Stomach smooth muscle (tissue), 2 donors: ENCODE measurements around the gene CDH11.

ENCODE experiments used
- H3K27ac ChIP-seq: one replicate; pipeline ENCODE4 v1.7.0; 2013; ENCODE audit warnings: mild to moderate bottlenecking, low read length, inconsistent platforms
- H3K27me3 ChIP-seq, 2 donors: one replicate each; pipeline ENCODE4 v1.7.0; 2013; ENCODE audit warnings: low read length in 2 of 2; ENCODE audit not compliant: insufficient read depth in 2 of 2, control insufficient read depth in 1 of 2
- H3K36me3 ChIP-seq, 2 donors: one replicate each; pipeline ENCODE4 v1.7.0; 2013; ENCODE audit warnings: low read length in 2 of 2; ENCODE audit not compliant: control insufficient read depth in 2 of 2, insufficient read depth in 2 of 2
- H3K4me1 ChIP-seq: one replicate; pipeline ENCODE4 v1.7.0; 2013; ENCODE audit warnings: low read length; ENCODE audit not compliant: control insufficient read depth, insufficient read depth
- H3K4me3 ChIP-seq, 2 donors: one replicate each; pipeline ENCODE4 v1.7.0; 2013; ENCODE audit warnings: low read length in 2 of 2
- H3K9ac ChIP-seq, 2 donors: one replicate each; pipeline ENCODE4 v1.7.0; 2013; ENCODE audit warnings: low read length in 2 of 2, mild to moderate bottlenecking in 1 of 2
- H3K9me3 ChIP-seq, 2 donors: one replicate each; pipeline ENCODE4 v1.7.0; 2013; ENCODE audit warnings: low read length in 2 of 2; ENCODE audit not compliant: control insufficient read depth in 2 of 2
- donor health status: healthy.
- donor health status: Pancreatic carcinoma.

Gene CDH11

DNA sequence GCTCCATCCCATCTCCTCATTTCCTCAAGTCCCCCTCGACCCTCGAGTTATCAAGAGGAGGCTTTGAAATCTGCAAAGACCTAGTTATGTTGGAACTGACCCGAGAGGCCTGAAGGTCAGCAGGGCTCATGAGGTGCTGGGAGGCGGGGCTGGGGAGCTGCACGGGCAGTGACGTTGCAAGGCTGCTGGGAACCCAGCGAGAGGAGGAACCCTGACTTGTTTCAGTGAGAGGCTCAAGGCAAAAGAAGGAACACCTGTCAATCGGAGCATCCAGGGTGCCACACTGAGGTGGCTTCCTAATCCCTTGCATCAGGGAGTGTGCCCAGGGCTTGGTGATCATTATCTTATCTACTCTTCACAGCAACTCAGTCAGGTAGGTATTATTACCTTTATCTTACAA is 86.9 kb downstream of the CDH11 start:
- Histone ChIP-seq H3K36me3 (no peaks in the 10 kb centered on the region), H3K4me1 (peaks cover 10% of the 10 kb centered on the region), H3K9me3 (no peaks in the 10 kb centered on the region), H3K27ac (no peak overlapping the region), H3K9ac (no peak overlapping the region), H3K27me3 (no peaks in the 10 kb centered on the region), H3K4me3 (no peak overlapping the region)

GRCh38 chr16:65032387-65032786 is 89.5 kb downstream of the CDH11 start:
- H3K36me3 ChIP-seq: no peaks in the 10 kb centered on the region
- no peaks in the 10 kb centered on the region for H3K9me3 ChIP-seq
- peaks cover 3% of the 10 kb centered on the region for H3K4me1 ChIP-seq
- H3K27me3 ChIP-seq: no peaks in the 10 kb centered on the region
- no peak overlapping the region for H3K9ac ChIP-seq
- no peak overlapping the region for H3K4me3 ChIP-seq
- H3K27ac ChIP-seq: no peak overlapping the region

- Histone ChIP-seq H3K9ac (no peak overlapping the region), H3K27me3 (no peaks in the 10 kb centered on the region), H3K4me3 (no peak overlapping the region), H3K36me3 (no peaks in the 10 kb centered on the region), H3K27ac (no peak overlapping the region), H3K4me1 (no peaks in the 10 kb centered on the region), H3K9me3 (no peaks in the 10 kb centered on the region)
Measured at GRCh38 chr16:65024767-65025178, 97.1 kb downstream of the CDH11 start.

DNA sequence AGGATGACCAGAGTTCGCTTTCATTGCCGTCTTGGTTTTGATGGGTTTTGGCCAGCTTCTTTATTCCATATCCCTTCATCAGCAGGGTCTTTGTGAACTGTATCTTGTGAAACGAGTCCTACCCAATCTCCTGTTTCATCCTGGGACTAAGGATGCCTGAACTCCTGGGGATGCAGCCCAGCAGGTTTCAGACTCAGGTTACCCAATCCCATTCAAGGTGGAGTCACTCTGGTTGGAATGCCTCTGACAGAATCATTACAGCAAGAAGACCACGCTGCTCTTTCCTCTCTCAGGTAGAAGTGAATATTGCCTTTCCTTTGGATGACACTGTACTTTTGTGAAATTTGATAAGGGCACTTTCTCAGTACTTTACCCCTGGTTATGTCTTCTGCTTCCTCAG is 98.1 kb downstream of the CDH11 start:
- H3K27ac ChIP-seq: no peak overlapping the region
- no peaks in the 10 kb centered on the region for H3K9me3 ChIP-seq
- H3K36me3 ChIP-seq: no peaks in the 10 kb centered on the region
- H3K9ac ChIP-seq: no peak overlapping the region
- H3K4me1 ChIP-seq: no peaks in the 10 kb centered on the region
- H3K4me3 ChIP-seq: no peak overlapping the region
- H3K27me3 ChIP-seq: no peaks in the 10 kb centered on the region

DNA sequence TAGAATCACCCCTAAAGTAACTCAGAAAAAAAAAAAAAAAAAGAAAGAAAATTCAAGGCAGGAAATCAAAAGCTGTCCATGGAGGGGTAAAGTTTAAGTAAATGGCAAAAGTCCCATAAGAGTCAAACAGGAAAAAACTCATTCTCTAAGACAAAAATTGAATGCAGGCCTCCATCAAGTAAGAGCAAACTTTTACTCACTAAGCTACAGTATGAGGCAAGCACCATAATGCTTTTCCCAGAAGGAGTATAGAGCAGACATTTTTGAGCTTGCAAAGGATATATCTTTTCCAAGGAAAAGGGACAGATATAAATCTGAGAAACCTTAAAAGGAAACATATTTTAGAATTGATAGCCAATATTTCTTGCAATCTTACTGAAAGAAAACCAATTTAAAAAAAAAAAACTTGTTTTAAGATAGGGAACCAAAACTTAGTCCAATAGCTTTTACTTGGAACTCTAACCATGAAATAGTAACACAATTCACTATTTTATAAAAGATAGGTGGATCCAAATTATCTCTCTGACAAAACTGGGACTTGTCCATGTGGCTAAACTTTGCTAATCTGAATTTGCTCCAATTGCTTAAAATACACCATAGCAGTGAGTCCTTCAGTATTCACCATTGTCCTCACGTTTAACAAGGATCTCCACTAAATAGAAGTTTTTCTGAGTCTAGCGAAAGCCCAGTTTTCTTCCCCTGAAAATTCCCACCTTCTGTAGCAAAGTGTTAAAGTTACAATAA is 99.8 kb downstream of the CDH11 start:
- no peaks in the 10 kb centered on the region for H3K4me1 ChIP-seq
- H3K9ac ChIP-seq: no peak overlapping the region
- H3K4me3 ChIP-seq: no peak overlapping the region
- no peaks in the 10 kb centered on the region for H3K27me3 ChIP-seq
- no peak overlapping the region for H3K27ac ChIP-seq
- H3K9me3 ChIP-seq: no peaks in the 10 kb centered on the region
- H3K36me3 ChIP-seq: no peaks in the 10 kb centered on the region

- Histone ChIP-seq H3K4me3 (no peak overlapping the region), H3K9me3 (no peaks in the 10 kb centered on the region), H3K36me3 (no peaks in the 10 kb centered on the region), H3K9ac (no peak overlapping the region), H3K4me1 (no peaks in the 10 kb centered on the region), H3K27ac (no peak overlapping the region), H3K27me3 (no peaks in the 10 kb centered on the region)
Measured at GRCh38 chr16:65016754-65017153, 105.1 kb downstream of the CDH11 start.

GRCh38 chr16:65015599-65015998 is 106.3 kb downstream of the CDH11 start:
- H3K9me3 ChIP-seq: no peaks in the 10 kb centered on the region
- no peaks in the 10 kb centered on the region for H3K27me3 ChIP-seq
- H3K36me3 ChIP-seq: no peaks in the 10 kb centered on the region
- no peak overlapping the region for H3K4me3 ChIP-seq
- H3K9ac ChIP-seq: no peak overlapping the region
- no peak overlapping the region for H3K27ac ChIP-seq
- H3K4me1 ChIP-seq: no peaks in the 10 kb centered on the region

- no peak overlapping the region for H3K4me3 ChIP-seq
- H3K9ac ChIP-seq: no peak overlapping the region
- H3K4me1 ChIP-seq: no peaks in the 10 kb centered on the region
- H3K36me3 ChIP-seq: no peaks in the 10 kb centered on the region
- H3K27ac ChIP-seq: no peak overlapping the region
- no peaks in the 10 kb centered on the region for H3K27me3 ChIP-seq
- no peaks in the 10 kb centered on the region for H3K9me3 ChIP-seq
Measured at GRCh38 chr16:65012357-65012756, 109.5 kb downstream of the CDH11 start.

- H3K4me1 ChIP-seq: no peaks in the 10 kb centered on the region
- H3K27me3 ChIP-seq: no peaks in the 10 kb centered on the region
- no peak overlapping the region for H3K4me3 ChIP-seq
- no peak overlapping the region for H3K27ac ChIP-seq
- H3K9ac ChIP-seq: no peak overlapping the region
- H3K36me3 ChIP-seq: peaks cover 3 to 10% of the 10 kb centered on the region in 2 donors
- no peaks in the 10 kb centered on the region for H3K9me3 ChIP-seq
Measured at GRCh38 chr16:65010125-65010524, 111.7 kb downstream of the CDH11 start.

GRCh38 chr16:65005696-65006095 is 116.2 kb downstream of the CDH11 start:
- no peak overlapping the region for H3K9ac ChIP-seq
- H3K4me3 ChIP-seq: no peak overlapping the region
- H3K27ac ChIP-seq: no peak overlapping the region
- H3K4me1 ChIP-seq: no peaks in the 10 kb centered on the region
- H3K9me3 ChIP-seq: no peaks in the 10 kb centered on the region
- peaks cover 13 to 23% of the 10 kb centered on the region in 2 donors for H3K36me3 ChIP-seq
- H3K27me3 ChIP-seq: no peaks in the 10 kb centered on the region

GRCh38 chr16:65004570-65004969 is 117.3 kb downstream of the CDH11 start:
- no peaks in the 10 kb centered on the region for H3K9me3 ChIP-seq
- H3K9ac ChIP-seq: no peak overlapping the region
- no peaks in the 10 kb centered on the region for H3K4me1 ChIP-seq
- no peaks in the 10 kb centered on the region for H3K27me3 ChIP-seq
- H3K36me3 ChIP-seq: peaks cover 16 to 23% of the 10 kb centered on the region in 2 donors
- H3K4me3 ChIP-seq: no peak overlapping the region
- no peak overlapping the region for H3K27ac ChIP-seq
